NCI-H1436 (cell line): Measurements from ENCODE around the gene SERBP1.

Source experiments
- DNase-seq: peaks from one replicate; lab custom pipeline; 2025; lab: John Stamatoyannopoulos, UW

SERBP1 gene

GRCh38 chr1:67361641-67362040 is 68.6 kb downstream of the SERBP1 start:
- no peak for DNase-seq

DNA sequence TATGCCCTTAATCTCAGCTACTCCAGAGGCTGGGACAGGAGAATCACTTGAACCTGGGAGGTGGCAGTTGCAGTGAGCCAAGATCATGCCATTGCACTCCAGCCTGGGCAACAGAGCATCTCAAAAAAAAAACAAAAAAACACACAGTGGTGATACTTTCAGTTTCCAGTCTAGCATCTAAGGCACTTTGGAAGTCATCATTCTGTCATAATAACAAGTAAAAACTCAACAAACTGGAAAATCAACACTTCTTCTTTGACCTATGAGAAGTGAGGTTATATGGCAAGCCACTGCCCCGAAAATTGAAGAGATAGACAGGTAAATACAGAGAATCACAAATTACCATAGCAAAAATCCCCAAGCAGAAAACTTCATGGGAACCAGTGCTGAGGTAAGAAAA is 70.6 kb downstream of the SERBP1 start:
- no peak for DNase-seq
